Loucy (cell line): ENCODE results near the gene SMAP2.

Experiments used
- CTCF ChIP-seq: fragments of 200-600 bp; sonication (generic); conservative IDR thresholded peaks from 2 replicates; pipeline ENCODE4 v1.5.1; 2014; ENCODE audit warnings: mild to moderate bottlenecking, antibody characterized with exemption, low read length
- EZH2phosphoT487 ChIP-seq: fragments of 200-600 bp; IDR thresholded peaks from 2 replicates; pipeline ENCODE4 v1.6.1; 2018; ENCODE audit warnings: antibody characterized with exemption, mild to moderate bottlenecking, moderate library complexity, borderline replicate concordance

- no peak for TF ChIP-seq CTCF
- TF ChIP-seq EZH2phosphoT487 = no peak
Observed at GRCh38 chr1:40469327-40469726, 95.8 kb downstream of the SMAP2 start.
